NCI-H128 (cell line): Measurements from ENCODE around the gene HOXB5.

Experiments used
- DNase-seq: peaks from one replicate; lab custom pipeline; 2025; ENCODE audit not compliant: unreplicated experiment; lab: John Stamatoyannopoulos, UW

Gene HOXB5

DNA sequence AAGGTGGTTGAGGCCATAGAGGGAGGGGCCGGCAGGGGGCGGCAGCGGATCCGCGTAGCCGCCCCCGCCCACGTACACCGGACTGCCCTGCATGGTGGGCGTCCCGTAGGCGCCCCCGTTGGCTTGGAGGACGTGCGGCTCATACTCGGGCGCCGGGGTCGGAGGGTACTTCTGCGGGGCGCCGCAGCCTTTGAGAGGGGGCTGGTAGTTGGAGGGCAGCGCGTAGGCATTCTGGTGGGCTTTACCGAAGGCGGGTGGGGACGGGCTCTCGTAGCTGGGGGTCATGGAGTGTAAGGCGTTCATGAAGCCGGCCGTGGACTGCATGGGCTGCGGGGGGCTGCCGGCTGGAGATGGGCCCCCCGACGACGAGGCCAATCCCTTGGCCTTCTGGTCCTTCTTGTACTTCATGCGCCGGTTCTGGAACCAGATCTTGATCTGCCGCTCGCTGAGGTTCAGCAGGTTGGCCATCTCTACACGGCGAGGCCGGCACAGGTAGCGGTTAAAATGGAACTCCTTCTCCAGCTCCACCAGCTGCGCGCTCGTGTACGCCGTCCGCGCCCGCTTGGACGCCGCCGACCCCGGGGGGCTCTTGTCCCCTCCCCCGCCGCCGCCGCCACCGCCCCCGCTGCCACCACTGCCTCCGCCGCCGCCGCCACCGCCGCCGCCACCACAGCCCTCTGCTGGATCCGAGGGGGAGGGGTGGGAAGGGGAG lies 42.9 kb downstream of the HOXB5 start:
- no peak for DNase-seq

DNA sequence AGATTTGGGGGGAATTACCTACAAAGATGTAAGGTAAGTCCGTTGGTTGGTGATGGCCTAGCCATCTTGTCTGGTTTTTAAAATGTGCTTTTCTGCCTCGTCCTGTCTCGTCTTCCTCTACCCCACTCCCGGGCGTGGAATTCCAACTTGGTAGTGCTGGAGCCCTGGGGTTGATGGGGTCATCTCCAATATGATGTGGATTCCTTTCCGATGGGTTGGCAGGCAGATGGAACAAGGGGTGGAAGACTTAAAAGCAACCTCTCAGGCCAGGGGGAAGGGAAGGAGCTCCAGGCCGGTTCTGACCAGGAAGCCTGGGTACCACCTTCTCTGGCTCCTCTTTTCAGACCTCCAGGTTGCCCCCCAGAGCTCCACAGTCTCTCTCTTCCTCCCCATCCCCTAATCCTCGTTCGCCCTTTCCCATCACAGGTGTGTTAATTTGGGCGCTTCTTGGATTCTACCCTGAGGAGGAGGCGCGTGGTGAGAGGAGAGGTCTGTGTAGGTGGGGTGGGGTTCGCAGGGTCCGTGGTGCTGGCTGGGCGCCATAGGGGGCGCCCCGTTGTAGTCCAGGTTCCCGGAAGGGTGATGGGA lies 43.6 kb downstream of the HOXB5 start:
- no peak for DNase-seq

DNA sequence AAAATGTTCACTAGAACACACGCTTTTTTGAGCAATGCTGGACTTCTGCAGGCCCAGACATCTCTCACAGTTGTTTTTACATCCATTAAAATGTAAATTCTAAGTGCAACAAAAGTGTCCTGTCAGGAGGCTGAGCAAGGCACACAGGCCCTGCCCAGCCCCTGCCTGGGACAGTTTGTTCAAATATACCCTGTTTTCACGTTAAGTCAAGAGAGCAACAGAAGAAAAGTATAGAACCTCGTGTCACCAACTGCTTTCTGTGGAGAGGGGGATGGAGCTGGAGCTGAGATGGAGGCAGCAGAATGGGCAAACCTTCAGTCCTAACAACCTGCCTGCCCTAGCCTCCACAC lies 44.3 kb downstream of the HOXB5 start:
- DNase-seq, result no peak

DNA sequence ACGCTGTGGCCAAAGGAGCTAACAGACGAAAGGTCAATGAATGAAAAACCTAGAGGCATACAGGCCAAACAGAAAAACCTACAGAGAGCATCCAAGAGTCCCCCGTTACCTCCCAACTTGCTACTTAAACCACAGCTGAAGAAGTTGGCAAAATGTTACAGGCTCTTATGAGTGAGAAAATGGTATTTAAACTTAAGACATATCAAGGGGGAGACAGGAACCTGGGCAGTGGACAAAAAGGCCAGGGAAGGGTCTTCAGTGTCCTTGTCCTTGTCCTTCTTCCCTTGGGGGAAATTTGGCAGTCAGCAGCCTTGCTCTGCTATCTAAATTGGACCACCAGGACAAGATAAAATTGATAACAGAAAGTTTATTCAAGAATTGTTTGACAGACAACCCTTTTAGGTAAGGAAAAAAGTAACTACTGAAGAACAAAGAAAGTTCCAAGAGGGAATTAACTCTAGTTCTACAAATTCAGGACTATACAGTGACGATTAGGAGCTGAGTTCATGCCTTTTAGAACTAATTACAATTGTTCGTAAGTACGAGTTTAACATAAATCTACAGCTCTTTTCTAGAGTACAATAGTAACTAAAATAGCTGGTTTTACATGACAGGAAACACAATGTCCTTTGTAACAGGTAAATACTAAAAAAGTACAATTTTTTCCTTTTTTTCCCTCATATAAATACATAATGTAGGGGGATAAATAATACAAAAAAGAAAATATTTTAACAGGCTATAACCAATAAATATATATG lies 44.9 kb downstream of the HOXB5 start:
- no peak for DNase-seq

DNA sequence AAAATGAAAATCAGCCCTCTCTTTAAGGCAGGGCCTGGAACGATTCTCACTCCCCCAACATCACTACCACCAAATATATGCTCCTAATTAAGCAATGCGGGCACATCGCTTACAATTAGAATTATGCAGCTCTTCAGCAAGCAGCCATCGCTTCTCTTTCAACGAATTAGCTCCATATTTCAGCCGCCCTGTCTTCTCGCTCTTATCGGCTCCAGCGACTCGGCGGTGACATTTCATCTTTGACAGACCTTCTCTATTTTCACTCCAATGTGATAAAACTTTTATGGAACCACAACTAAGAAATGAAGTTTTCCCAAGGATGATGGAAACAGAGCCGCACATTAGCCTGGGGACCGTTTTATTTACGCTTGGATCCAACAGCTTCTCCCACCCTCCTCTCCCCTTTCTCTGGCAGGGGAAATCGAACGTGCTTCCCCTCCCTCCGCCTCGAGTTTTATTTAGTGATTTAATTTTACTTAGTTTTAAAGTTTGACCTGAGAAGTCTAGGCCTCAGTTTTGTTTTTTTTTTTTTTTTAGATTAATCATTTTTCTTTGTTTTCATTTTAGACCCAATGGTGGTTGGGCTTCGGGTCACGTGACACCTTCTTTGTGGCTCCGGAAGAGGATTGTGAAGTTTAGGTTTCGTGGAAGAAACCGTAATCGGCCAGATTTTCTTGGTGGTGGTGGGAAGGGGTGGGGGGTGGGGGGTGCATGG lies 45.6 kb downstream of the HOXB5 start:
- no peak for DNase-seq

DNA sequence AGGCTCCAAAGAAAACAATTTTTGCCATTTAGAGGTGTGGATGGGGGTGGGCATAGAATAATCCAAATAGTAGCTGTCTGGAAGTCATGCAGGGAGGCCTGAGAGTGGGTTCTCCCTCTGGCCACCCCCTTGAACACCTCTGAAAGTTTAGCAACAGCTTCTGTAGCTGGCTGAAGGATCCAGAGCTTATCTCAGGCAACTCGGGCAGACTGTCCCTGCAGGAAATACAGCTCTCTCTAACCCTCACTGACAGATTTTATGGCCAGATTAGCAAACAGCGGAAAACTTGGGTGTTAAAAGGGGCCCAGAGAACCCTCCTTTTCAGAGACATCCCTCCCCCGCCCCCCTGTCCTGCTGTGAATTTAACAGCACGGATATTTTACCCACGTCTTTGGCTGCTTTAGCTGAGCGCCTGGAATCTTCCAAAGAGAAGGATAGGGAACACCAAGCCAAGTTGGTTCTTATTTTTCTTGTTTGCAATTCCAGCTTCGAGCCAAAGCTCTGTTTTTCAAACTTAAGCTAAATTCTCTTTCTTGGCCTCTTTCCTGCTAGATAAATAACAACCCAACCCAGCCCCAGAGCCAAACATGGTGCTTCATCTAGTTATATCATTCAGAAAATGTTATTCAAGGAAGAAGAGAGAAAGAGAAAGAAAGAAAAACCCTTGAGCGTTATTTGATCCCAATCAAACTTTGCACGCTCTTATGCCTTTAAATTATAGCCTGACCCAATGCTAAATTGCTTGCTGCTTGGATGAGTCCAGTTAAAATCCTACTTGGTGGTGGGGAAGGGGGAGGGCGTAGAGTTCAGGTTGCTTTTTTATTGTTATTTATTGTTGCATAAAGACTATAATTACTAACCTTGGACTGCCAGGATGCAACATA lies 46.4 kb downstream of the HOXB5 start:
- no peak for DNase-seq

DNA sequence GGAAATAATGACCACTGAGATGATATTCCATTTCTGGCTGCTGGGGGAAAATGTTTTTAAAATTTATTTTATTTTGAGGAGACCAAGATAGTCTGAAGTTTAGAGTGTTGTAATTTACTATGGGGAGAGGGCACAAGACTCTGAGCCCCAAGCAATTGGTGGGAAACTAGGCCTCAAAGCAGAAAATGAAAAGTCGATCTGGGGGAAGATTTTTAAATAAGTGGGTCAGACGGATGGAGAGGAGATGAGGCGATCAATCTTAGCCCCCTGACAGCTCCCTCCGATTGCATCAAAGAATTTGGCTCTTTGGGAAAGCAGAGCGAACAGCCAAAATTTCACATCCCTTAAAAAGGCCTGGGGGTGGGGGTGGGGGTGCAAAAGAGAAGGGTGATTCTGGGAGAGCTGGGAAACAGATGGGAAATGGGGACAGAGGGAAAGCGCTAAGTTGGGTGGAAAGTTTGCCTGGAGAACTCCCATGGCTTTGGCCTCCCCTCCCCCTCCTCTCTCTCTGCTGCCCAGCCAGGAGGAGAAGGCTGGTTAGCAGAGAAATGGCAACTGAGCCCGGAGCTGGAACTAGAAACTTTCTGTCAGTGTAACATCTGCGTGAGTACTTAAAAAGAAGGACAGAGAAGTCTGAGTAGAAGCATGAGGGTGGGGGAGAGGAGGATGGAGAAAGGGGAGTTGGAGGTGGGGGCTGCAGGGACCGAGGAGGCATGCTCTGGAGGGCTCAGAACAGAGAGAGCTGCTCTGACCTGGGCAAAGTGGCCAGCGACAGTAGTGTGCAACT lies 47.2 kb downstream of the HOXB5 start:
- no peak for DNase-seq

DNA sequence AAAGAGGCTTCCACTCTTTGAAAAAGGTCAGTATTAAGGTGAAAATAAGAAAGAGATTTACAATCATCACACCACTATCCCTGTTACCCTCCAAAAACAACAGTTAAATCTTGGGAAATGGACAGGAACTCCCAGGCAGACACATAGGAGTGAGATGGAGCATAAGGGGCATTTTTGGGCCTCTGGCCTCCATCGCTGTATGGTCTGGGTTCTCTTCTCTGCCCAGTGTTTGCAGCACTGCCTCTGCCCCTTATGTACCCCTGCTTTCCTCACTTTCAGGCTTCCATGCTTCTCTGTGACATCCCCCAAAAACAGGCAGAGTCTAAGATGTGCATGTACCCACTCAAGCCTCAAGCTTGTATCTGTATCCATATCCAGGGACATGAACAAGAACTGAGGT lies 48.0 kb downstream of the HOXB5 start:
- no peak for DNase-seq

DNA sequence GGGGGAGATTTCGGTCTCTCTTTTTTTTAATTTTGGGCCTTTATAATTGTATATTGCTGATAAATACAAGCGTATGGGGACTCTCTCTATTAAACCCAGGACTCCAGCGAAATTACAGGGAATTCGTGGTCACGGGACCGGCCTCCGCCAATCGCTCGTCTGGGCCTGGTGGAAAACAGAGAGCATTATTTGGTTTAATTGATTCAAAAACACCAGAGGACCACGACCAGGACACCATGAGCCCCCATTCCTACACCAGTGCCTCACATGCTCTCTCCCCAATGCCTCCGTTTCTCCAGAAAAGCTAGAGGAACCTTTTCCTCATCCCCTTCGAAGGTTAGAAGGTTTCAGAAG lies 48.6 kb downstream of the HOXB5 start, which contains the start of gene HOXB2:
TSS of gene HOXB2 (minus strand) at position 88 of the 354 bp plus-strand sequence. CDS start 198 bp downstream, outside the sequence.
- DNase-seq, result no peak

DNA sequence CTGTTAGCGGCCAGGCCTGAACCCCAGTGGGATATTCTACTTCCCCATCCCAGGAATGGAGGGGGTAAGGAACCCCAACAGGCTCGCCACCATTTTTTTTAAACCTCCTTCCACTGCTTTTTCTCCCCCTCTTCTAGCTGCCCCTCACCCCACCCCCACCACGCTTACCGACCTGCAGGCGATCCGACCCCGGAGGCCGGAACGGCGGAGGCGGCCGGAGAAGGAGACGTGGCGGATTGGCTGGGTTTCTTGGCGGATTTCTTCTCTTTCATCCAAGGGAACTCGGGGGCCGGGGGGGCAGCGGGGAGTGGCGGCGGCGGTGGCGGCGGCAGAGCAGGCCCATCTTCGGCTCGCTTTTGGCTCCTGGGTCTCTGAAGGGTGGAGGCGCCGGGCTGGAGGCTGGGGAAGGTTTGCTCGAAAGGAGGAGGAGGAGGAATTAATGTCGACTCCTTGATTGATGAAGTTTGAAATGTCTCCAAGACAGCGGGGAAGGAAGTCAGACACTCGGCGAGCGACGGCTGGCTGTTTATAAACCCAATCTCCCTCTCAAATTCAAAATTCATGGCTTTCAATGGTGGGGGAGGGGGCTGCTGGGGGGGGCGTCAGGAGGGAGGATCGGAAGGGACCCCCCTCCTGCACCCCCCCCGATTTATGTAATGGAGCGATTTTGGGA lies 49.1 kb downstream of the HOXB5 start:
- no peak for DNase-seq

DNA sequence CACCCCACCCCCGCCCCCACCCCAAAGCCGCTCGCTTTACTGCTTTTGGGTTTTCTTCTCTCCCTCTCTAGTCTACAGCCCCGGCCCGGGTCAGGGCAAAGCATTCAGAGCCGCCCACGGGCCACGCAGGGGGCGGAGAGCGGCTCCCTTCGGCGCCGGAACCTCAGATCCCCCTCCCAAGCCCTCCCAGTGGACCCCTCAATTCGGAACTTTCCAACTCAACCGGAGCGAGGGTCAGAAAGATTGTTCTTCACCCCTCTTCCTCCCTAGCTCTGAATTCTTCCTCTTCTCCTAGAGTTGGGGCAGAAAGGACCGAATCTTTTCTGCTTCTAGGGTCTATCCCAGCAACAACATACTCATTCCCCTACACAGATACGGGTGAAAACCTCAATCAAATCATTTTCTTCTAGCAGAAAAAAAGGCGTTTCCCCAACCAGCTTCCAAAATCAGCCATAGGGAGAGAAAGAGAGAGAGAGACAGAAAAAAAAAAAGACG lies 49.7 kb downstream of the HOXB5 start:
- no peak for DNase-seq

DNA sequence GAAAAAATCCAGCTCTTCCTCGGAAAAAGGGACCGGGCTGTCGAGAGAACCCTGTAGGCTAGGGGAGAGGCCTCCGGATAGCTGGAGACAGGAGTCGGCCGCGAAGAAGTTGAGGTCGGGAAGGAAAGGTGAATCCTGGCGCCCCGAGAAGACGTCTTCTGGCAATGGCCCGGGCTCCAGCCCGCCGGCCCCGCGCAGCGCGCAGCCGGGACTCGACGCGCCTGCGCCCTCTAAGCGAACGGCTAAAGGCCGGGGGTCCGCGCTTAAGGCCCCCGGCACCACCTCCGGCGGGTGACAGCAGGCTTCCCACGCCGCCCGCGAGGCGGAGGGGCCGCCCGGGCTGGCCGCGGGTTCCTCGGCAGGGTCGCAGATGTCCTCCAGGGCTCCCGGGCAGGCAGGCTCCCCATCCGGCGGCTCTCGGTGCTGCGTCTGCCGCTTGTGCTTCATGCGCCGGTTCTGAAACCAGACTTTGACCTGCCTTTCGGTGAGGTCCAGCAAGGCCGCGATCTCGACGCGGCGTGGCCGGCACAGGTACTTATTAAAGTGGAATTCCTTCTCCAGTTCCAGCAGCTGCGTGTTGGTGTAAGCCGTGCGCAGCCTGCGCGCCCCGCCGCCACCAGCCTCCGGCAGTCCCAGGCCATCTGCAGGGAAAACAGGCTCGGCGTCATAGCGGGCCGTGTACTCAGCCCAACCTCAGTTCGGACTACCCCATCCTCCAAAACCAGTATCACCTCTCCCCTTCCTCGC lies 50.3 kb downstream of the HOXB5 start:
- DNase-seq, result no peak

DNA sequence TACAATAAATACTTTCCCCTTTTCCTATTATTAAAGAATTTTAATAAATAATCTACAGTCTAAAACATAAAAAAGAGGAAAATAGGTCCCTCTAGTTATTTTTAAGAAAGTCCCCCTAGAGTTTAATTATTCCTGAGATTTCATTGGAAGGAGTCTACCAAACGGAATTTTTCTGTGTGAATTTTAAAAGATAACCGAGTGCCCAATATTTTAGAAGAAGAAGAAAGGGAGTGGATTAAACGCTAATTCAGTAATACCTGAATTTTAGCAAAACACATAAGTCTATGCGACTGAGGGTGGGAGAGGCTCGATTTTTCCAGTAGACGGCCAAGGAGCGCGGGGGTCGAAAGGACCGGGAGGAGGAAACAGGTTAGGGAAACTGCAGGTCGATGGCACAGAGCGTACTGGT lies 50.9 kb downstream of the HOXB5 start:
- no peak for DNase-seq

DNA sequence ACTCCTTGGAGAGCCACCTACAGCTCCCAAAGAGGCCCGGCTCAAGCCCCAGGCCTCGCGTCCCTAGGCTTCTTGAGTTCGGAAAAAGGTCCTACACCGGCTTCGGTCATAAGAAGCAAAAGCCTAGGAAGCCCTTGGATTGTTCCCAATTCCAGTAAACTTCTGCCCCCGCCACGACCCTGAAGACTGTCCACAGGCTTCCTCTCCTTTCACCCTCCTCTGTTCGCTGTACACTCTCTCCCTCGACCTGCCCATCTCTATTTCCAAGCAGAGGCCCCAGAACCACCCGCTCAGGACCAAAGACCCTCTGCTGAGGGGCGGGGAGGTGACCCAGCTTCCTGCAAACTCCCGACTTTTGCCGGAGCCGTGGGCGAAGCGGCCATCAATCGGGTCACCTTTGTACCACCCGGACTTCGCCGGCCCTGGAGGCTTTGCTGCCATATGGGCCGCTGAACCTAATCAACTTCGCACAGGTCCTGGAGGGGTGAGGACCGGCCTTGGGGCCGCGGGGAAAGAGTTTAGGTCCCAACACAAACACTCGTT lies 51.4 kb downstream of the HOXB5 start:
- DNase-seq, result no peak

DNA sequence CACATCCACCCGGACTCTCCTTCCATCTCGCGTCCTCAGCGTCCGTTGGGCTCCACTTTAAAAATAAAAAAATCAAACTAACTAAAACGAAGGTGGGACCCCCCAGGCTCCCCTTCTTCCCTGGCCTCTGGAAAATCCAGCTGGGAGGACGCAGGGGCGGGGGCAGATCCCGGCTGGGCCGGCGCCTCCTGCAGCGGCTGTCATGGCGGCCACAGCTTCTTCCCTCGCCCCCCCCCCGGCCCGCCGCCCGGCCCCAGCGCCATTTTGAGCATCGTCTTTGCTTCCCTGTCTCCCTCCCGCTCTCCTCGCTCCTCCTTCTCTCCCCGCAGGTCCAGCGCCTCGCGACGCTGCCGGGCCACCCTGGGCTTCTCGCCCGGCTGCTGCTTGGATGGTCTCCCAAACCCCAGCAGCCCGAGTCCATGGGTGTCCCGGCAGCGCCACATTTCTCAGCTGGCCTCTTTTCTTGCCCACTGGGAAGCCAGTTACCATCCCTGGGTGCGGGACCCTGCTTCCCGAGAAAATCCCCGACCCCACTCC lies 51.9 kb downstream of the HOXB5 start:
- DNase-seq, result no peak
